Measurements from ENCODE around the gene TRAF3IP1.
"Not testable (repeated sequence)": the region's sequence is repeated elsewhere in the genome, so short reads cannot be mapped to it uniquely, and the experiment has no call there.

The TRAF3IP1 gene

DNA sequence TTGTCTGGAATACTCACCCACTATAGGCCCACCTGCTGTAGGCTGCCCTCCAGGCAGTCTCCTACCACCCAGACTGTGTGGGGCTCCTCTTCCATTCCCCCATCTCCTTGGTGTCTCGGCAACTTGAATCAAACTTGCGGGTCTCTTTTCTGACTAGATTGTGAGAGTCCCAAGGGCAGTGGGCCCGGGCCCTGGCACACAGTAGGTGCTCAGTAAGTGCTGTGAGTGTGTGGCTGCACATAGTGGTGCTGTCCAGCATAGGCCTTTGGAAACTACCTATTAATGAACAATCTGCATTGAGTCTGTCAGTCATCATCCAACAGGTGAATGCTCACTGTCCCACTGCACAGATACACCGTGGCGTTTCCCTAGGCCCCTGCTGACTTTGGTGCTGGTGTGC is 62.8 kb downstream of the TRAF3IP1 start:
- DNase-seq: no peak

DNA sequence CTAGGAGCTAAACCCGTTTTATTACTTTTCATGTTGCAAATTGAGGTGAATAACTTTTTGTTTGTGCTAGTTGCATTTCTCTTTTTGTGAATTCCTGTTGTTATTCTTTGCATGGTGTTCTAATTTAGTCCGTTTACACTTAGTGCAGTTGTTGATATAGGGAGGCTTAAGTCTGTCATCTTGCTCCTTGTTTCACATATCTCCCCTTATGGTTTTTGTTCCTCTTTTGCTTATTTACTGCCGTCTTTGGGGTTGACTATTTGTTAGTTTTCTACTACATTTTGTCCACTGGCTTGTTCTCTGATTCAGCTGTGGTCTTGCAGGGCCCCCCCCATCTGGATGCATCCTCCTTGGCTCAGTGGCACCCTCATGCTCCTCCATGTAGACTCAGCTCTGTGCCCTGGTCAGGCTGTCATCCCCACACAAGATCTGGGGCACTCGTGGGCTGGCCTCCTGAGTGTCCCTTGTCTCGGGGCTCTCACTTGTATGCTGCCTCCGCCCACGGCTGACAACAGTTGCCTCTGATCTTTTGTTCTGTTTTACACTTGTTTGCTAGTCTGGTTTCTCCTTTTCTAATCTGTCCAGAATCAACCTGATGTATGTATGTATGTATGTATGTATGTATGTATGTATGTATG is 63.5 kb downstream of the TRAF3IP1 start:
- no peak for DNase-seq

DNA sequence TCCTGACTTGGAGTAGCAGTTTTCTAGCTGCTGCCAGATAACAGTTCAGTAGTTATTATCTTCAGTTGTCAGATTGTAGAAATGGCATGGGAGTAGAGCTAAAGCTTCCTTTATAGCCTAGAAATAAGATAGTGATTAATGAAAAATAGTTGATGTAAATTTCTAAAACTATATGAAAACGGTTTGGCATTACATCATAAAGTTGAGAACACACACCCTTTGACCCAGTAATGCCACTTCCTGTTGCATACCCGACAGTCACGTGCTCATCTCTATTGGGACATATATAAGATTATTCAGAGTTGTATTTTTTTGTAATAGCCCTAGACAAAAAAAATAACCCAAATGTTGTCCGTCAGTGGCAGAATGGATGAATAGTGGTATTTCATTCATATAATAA is 67.0 kb downstream of the TRAF3IP1 start:
- DNase-seq: no peak

DNA sequence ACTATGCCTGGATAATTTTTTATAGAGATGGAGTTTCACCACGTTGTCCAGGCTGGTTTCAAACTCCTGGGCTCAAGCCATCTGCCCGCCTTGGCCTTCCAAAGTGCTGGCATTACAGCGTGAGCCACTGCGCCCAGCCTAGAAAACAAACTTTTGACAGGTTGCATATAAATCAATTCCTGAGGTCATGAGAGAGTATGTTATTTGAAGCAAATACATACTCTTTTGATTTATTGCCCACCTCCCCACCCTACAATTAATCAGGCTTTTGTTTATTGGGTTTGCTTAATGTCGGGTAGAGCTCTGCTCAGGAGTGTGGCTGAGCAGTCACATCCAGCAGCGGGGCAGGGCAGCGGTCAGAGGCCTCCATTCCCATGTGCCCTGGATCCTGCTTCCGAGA is 68.5 kb downstream of the TRAF3IP1 start:
- DNase-seq: no peak

DNA sequence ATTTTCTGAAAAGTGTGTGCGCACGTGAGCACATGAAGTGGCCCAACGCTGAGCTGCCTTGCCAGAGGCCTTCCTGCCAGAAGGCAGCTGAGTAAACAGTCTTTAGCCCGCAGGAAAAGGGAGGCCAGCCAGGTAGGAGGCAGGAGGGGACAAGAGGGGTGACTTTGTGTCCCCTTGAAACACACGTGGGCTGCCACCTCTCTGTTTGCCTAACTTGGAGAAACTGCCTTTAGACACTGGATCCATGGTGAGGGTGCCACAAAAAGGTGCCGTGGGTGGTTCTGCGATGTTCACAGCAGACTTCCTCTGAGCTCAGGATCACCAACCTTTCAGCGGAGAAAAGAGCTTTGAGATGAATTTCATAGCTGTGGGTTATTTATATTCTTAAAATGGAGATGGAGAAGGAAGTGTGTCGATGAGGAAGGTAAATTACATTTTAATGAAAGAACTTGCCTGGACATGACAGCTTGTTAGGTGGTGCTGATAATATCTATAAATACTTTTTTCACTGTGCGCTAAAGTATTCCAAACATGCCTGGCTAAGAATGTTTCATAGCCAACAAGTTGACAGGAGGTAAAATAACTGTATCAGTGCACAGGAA is 69.8 kb downstream of the TRAF3IP1 start:
- no peak for DNase-seq

DNA sequence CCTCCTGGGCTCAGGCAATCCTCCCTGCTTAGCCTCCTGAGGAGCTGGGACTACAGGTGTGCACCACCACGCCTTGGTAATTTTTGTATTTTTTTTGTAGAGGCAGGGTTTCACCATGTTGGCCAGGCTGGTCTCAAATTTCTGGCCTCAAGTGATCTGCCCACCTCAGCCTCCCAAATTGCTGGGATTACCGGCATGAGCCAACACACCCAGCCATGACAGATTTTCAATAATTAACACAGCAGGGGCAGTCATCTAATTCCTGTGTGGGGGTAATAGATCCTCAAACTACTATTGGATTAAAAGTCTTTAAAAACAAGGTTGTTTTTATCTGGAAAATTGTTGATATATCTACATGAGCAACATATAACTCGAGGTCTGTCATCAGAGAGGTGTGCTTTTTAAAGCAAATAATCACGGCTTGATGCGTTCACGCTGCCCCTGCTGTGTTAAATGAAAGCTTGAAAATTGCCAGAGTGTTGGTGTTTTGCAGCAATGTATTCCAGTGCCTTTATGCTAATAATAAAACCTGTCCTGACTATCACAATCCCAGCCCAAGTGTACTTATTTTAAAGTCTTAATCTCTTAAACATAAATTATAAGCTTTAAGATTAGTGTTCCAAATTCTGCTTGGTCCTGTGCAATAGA is 70.8 kb downstream of the TRAF3IP1 start:
- DNase-seq: no peak

DNA sequence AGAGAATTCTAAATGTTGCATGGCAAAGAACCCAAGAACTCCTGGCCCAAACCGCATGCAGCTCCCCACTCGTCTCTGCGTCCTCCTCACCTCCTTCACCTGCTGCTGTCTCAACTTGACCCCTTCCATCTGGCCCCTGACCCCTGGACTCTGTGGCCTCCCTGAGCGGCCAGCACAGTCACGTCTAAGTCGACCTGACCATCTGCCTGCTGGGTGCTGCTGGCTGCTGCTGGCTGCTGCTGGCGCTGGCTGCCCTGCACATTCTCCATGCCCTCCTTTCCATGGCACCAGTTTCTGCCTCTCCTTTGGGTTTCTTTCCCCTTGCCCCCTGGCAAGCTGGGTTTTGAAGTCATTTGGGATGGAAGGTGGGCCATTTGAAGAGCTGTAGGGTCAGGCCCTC is 76.3 kb downstream of the TRAF3IP1 start:
- no peak for DNase-seq

DNA sequence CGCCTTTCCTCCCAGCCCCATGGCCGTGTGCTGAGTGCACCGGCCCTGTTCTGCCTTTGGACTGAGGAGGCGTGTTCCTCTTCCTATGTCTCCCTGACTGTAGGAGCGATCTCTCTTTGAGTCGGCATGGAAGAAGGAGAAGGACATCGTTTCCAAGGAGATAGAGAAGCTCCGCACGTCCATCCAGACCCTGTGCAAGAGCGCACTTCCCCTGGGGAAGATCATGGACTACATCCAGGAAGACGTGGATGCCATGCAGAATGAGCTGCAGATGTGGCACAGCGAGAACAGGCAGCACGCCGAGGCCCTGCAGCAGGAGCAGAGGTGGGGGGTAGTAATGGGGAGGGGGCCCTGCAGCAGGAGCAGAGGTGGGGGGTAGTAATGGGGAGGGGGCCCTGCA is 77.0 kb downstream of the TRAF3IP1 start:
- no peak for DNase-seq

DNA sequence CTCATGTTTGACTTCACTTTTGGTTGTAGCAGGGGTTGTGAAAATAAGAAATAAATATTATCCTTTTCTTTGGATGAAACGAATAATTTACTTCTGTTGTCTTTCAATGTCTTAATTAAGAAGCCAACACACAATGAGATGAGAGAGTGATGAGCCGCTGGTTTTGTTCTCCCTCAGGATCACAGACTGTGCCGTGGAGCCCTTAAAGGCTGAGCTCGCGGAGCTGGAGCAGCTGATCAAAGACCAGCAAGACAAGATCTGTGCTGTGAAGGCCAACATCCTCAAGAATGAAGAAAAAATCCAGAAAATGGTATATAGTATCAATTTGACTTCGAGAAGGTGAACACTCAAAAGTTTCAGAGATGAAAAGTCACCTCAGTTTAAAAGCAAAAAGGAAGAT is 78.3 kb downstream of the TRAF3IP1 start:
- DNase-seq: no peak

DNA sequence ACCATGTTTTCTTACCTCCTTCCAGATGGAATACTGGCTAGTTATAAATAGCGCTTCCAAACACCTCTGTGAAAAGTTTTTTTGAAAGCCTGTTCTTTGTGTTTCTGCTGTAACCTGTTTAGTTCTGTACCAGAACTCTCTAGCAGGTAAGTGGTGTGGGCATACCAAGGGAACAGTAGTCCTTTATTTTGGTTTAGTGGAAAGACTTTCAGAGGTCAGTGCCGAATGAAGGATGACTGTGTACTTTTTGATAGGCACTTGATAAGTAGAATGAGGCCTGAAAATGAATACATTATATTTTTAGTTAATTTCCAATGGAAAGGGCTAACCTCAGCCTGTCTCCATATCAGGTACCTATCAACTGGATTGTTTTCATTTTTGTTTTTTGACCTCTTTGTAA is 78.8 kb downstream of the TRAF3IP1 start:
- DNase-seq: no peak

DNA sequence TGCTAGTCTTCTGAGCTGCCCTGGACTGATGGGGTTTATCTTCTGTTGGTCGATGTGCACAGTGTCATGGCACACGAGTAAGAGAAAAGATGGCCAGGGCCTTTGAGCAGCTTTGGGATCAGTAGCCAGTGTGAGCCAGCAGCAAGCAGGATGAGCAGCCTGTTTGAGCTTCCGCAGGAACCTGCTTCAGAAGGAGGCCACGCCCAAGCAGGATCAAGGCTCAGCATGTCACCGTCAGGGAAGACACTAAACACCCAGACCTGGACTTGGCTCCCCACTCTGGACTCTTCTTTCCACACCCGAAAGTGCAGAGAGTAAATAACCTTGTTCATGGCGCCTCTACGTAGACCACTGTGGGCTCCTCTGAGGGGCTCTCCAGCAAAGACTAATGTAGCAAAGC is 81.2 kb downstream of the TRAF3IP1 start:
- DNase-seq: no peak

DNA sequence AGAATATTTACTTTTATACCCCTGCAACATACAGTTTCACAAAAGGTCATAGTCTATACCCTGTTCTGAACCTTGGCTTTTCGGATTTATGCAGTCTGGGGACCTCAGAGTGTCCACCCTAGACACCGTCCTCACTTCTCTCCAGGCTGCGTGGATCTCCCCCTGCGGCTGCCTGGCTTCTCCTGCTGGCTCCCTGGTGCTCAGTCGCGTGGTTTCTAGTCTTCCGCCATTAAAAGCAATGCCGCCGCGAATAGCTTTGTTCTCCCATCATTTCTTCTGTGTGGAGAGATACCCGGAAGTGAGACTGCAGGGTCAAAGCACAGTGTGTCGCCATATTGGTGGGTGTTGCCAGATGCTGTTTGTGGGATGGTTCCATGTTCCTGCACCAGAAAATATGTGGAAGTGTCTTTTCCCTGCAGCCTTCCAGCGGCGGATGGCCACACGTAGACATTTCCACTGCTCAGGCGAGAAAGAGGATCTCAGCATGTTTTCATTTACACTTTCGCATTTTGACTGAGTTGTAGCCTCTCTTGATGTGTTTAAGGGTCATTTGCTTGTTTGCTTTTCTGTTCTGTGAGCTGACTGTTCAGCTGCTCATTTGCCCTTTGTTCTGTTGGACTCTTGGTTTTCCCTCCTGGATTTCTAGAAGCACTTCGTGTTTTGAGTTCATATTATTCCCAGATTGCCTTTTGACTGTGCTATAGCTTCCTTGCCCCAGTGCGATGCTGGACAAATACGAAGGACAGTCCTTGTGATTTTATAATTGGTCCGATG is 83.5 kb downstream of the TRAF3IP1 start:
- DNase-seq: no peak

DNA sequence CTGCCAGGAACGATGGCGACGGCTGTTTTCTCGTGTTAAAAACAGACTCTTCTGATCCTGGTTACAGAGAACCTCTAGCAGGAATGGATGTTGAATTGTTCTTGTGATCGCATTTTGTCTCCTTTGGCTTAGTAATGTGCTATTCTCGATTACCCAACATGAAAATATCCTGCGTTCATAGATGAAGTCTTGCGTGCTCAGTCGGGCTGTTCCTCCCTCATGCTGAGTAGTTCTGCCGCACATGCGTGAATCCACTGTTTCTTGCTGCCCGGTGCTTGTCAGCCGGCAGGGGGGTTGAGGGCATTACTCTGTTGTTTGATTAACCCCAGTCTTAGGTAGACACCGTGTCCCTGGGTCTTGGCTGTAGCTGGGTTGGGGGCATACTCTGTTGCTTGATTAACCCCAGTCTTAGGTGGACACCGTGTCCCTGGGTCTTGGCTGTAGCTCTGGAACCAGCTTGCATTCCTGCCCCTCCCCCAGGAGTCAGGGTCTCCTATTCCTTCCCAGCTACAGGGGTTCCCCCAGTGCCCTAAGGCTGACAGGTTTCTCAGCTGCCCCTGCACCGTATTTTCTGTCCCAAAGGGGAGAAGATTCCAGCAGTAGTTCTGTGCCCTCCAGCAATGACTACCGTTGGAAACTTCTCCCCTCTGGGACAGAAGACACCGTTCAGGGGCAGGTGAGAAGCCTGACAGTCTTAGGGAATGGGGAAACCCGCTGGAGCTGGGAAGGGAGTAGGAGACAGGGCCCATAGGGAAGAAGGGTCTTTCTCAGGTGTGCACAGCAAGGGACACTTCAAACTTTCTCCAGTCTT is 84.3 kb downstream of the TRAF3IP1 start:
- DNase-seq: no peak

DNA sequence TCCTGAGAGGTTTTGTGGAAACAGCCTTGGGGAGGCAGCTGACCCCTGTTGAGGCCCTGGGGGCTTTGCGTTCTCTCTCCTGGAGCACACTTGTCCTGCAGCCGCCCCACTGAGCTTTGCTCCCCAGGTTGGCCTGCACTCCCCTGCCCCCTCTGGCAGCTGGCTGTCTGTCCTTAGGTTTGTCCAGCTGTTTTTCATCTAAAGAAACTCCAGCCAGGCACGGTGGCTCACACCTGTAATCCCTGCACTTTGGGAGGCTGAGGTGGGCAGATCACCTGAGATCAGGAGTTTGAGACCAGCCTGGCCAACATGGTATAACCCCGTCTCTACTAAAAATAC is 84.9 kb downstream of the TRAF3IP1 start:
- DNase-seq: not testable (repeated sequence)

DNA sequence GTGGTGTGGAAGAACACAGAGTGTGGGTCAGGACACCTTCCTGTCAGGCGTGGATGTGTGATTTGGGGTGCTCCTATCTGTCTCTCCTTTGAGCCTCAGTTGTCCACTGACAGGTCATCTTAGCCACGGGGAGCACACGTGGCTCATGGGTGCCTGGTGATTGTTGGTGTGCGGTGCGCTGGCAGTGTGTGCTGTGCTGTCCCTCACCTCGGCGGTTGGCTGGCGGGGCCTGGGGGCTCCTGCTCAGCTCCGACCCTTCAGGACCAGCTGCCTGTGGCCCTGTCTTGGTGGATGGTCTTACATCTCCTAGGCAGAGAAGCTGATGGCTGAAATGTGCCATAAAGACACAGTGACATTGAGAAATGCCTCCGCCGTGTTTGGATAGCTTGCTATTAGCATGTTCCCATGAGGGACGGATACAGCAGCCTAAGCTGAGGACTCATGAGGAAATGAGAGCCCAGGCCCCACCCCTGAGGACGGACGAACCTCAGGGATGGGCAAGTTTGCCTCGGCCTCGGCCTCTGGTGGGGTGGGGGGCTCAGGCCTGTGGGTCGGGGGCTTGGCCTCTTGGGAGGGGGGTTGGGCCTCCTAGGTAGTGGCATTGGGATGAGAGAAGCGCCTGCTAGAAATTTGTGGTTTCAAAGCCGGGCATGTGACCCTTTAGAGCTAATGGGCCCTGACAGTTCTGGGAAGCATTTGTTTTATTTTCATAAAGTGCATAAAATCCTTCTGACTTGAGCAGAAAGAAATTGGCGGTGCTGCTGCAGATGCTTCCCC is 86.1 kb downstream of the TRAF3IP1 start:
- DNase-seq: no peak

DNA sequence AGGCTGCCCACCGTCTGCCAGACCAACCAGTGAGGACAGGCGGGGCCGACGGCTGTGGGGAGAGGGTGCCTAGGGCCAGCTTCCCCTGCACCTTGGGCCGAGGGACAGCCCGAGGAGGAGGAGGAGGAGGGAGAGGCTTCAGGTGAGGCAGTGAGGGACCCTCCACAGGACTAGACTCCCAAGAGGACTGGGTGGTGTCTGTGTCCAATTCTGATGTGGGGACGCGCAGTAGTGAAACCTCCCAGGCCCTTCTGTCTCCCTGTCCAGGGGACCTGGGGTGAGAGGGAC is 86.6 kb downstream of the TRAF3IP1 start:
- DNase-seq: no peak

DNA sequence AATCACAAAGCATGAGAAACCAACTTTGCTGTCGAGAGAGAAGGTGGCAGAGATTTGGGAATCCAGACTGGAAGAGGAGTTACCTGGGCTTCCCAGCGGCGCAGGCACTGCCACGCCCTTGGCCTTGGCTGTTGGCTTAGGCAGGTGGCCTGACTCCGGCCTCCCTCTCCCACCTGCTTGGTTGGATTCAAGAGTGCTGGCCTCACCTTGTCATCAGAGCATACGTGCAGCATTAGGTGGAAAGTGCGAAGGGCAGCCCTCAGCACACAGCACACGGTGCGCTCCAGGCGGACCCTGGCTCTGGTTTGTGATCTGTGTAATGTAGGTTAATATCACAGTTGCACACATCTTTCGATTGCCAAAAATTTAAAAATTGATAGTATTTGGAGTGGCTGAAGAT is 87.2 kb downstream of the TRAF3IP1 start:
- DNase-seq: no peak

DNA sequence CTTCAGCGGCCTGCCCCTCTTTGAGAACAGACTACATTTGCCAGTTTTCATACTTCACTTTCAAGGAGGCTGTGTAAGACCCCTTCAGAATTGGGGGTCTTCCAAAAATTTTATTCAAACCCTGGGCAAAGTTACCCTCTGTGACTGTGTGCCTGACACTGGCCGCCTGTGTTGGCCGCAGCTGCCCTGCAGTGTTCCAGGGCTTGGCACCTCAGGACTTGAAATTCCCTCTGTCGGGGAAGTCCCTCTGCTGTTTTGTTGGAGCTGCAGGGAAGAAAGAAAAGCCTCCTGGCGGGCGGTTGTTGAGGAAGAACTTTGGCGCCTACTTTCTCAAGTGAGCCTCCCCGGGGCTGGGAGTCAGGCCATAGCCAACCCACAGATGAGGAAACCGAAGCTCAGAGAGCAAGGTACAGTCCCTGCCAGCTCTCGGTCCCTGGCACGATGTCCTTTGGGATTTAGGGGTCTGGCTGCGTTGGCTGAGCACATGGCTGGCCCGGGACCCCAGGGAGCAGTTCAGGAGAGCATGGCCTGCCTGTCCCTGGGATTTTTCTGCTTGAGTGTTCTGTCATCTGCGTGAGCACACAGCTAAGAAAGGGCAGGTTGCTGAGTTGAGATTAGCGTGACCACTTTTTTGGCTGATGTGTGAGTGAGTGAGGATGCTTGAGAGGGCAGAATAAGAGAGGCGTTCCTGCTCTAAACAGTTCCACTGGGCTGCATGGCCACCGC is 88.5 kb downstream of the TRAF3IP1 start:
- DNase-seq: no peak

DNA sequence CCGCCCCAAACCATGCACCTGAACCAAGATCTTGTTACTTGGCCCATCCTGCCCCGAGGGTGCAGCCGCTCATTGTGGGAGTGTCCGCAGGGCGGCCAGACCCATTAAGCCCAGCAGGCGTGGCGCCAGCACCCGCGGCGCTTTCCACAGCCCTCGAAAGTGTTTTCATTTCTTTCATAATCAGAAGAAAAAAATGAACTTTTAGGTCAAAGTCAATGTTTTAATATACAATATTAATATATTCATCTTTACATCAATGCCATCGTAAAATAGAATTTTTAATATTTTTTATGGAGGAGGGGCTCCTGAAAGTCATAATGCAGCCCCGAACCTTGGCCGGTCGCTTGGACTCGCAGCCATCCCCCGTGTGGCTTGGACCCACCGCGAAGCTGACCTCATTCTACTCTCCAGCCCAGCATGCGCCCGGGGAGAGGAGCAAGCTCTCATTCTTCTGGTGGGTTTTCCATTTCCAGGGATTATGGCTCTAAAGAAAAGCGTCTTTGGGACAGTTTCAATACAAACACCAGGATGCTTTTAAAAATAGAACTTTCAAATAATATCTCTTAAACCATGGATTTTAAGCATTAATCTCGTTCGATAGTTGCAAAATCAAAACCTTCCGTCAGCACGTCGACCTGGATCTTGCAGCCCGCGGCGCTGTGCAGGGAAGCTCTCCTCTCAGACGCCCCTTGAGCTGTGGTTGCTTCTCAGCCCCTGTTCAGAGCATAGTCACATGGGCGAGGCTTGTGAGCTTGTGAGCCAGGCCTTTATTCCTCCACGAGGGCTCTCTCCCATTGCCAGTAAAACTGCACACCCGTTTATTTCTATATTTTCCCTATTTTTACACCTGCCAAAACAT is 89.3 kb downstream of the TRAF3IP1 start:
- DNase-seq: no peak

DNA sequence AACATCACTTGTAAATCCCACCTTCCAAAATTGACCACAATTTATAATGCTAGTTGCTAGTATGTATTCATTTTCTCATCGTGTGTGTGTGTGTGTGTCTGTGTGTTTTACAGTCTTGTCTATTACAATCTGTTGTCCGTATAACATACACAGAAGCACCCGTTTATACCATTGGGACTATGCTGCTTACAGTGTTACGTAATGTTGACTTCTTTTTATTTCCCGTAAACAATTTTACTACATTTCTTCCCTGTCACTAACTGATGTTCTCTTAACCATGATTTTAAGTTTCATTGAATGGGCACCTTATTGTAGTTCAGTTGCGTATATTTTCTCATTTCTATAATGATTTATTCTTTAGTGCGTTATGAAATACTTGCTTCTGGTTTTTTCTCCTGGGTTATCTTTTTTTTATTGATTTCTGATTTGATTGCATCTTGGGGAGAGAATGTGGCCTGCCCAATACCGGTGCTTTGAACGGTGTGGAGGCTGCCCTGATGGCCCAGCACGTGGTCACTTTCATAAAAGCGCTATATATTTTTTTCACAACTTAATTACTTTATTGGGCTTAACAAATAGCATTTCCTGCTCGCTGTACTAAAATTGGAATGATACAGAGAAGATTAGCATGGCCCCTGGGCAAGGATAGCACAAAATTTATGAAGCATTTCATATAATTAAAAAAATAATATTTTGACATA is 91.9 kb downstream of the TRAF3IP1 start:
- DNase-seq: no peak

Measured in HCEC 1CT (cell line).